ENCODE measurements around the gene TRMT112. TPM values are rescaled to one million over a fixed set of nuclear protein-coding genes. Genes with fewer than 3 reads are reported as not detected.

Gene TRMT112
- polyA plus RNA-seq, 4 donors, result 99.3 to 188 (median 172) TPM

DNA sequence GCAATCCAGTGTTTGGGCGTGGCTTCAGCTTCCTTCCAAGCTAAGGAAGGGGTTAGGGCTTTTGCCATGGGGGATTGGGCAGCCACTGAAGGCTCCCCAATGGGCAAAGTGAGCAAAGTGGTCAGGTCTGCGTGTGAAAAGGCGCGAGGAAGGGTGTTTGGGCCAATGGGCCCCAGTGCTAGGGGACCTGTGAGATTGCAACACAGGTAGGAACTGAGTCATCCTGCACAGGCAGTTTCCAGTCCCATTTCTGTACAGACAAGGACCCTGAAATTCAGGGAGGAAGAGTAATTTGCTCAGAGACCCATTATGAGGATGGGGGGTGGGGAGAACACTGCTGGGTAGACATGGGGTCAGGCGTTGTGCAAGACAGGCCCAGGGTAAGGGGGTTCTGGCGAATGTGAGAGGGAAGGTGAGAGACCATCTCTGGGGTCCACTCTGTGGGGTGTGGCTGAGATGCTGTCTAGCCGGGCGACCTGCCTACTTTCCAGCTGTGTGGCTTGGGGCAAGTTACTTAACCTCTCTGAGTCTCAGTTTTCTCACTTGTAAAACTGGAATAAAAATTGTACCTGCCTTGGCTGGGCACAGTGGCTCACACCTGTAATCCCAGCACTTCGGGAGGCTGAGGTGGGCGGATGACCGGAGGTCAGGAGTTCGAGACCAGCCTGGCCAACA lies 30.0 kb upstream of the TRMT112 start:
- peaks cover 0 to 12% (median 0%) of the 10 kb centered on the region in 3 donors for H3K36me3 ChIP-seq (ENCODE audit: control insufficient read depth in 3 of 3, insufficient read depth in 2 of 3, low read depth in 1 of 3, low read length in 3 of 3)
- H3K4me3 ChIP-seq (ENCODE audit: low read depth in 1 of 3, low read length in 3 of 3), result no peak overlapping the region
- H3K27me3 ChIP-seq (ENCODE audit: control insufficient read depth in 3 of 3, insufficient read depth in 3 of 3, low read length in 3 of 3), result no peaks in the 10 kb centered on the region
- no peaks in the 10 kb centered on the region for H3K9me3 ChIP-seq (ENCODE audit: control insufficient read depth in 2 of 2, insufficient read depth in 1 of 2, low read depth in 1 of 2, low read length in 1 of 2)
- DNase-seq (no peak), FAIRE-seq (no peak)
- 86 to 93% (median 90%) methylated on average over 12 of the region's 12 CpGs for WGBS, 3 donors
- no peak overlapping the region for H3K27ac ChIP-seq (ENCODE audit: low read depth in 1 of 3, low read length in 2 of 3)
- H3K4me1 ChIP-seq (ENCODE audit: control insufficient read depth in 3 of 3, insufficient read depth in 2 of 3, low read depth in 1 of 3, low read length in 2 of 3), result peaks cover 0 to 17% (median 0%) of the 10 kb centered on the region in 3 donors

DNA sequence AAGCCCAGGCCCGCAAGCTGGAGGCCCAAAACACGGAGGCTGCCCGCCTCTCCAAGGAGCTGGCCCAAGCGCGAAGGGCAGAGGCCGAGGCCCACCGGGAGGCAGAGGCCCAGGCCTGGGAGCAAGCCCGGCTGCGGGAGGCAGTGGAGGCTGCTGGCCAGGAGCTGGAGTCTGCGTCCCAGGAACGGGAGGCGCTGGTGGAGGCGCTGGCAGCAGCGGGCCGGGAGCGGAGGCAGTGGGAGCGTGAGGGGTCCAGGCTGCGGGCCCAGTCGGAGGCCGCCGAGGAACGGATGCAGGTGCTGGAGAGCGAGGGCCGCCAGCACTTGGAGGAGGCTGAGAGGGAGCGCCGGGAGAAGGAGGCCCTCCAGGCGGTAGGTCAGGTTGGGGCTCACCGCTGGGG lies 27.4 kb upstream of the TRMT112 start:
- FAIRE-seq, result no peak

GRCh38 chr11:64343767-64344559 lies 26.6 kb upstream of the TRMT112 start:
- Histone ChIP-seq H3K4me3 (ENCODE audit: low read depth in 1 of 3, low read length in 3 of 3) (no peak overlapping the region), H3K36me3 (ENCODE audit: control insufficient read depth in 3 of 3, insufficient read depth in 2 of 3, low read depth in 1 of 3, low read length in 3 of 3) (peaks cover 0 to 5% (median 0%) of the 10 kb centered on the region in 3 donors), H3K9me3 (ENCODE audit: control insufficient read depth in 2 of 2, insufficient read depth in 1 of 2, low read depth in 1 of 2, low read length in 1 of 2) (no peaks in the 10 kb centered on the region), H3K27ac (ENCODE audit: low read depth in 1 of 3, low read length in 2 of 3) (peak overlapping the region in 1 of 3 donors; percentile 15), H3K4me1 (ENCODE audit: control insufficient read depth in 3 of 3, insufficient read depth in 2 of 3, low read depth in 1 of 3, low read length in 2 of 3) (peaks cover 0 to 35% (median 10%) of the 10 kb centered on the region in 3 donors), H3K27me3 (ENCODE audit: control insufficient read depth in 3 of 3, insufficient read depth in 3 of 3, low read length in 3 of 3) (peaks cover 0 to 23% (median 0%) of the 10 kb centered on the region in 3 donors)
- DNase-seq (peak in 1 of 2 donors; percentile 61), FAIRE-seq (no peak)
- WGBS, 3 donors, result 81 to 83% (median 83%) methylated on average over 15 to 18 of the region's 18 CpGs

More for the DNA sequence above, 27.4 kb upstream of the TRMT112 start:
- no peak for DNase-seq
- H3K27ac ChIP-seq (ENCODE audit: low read depth in 1 of 3, low read length in 2 of 3), result no peak overlapping the region
- 96 to 97% (median 96%) methylated on average over 22 to 28 of the region's 28 CpGs for WGBS, 3 donors
- H3K27me3 ChIP-seq (ENCODE audit: control insufficient read depth in 3 of 3, insufficient read depth in 3 of 3, low read length in 3 of 3), result peaks cover 0 to 22% (median 0%) of the 10 kb centered on the region in 3 donors
- H3K4me3 ChIP-seq (ENCODE audit: low read depth in 1 of 3, low read length in 3 of 3), result no peak overlapping the region
- H3K9me3 ChIP-seq (ENCODE audit: control insufficient read depth in 2 of 2, insufficient read depth in 1 of 2, low read depth in 1 of 2, low read length in 1 of 2), result no peaks in the 10 kb centered on the region
- peaks cover 0 to 9% (median 0%) of the 10 kb centered on the region in 3 donors for H3K36me3 ChIP-seq (ENCODE audit: control insufficient read depth in 3 of 3, insufficient read depth in 2 of 3, low read depth in 1 of 3, low read length in 3 of 3)
- H3K4me1 ChIP-seq (ENCODE audit: control insufficient read depth in 3 of 3, insufficient read depth in 2 of 3, low read depth in 1 of 3, low read length in 2 of 3), result peaks cover 0 to 35% (median 10%) of the 10 kb centered on the region in 3 donors

DNA sequence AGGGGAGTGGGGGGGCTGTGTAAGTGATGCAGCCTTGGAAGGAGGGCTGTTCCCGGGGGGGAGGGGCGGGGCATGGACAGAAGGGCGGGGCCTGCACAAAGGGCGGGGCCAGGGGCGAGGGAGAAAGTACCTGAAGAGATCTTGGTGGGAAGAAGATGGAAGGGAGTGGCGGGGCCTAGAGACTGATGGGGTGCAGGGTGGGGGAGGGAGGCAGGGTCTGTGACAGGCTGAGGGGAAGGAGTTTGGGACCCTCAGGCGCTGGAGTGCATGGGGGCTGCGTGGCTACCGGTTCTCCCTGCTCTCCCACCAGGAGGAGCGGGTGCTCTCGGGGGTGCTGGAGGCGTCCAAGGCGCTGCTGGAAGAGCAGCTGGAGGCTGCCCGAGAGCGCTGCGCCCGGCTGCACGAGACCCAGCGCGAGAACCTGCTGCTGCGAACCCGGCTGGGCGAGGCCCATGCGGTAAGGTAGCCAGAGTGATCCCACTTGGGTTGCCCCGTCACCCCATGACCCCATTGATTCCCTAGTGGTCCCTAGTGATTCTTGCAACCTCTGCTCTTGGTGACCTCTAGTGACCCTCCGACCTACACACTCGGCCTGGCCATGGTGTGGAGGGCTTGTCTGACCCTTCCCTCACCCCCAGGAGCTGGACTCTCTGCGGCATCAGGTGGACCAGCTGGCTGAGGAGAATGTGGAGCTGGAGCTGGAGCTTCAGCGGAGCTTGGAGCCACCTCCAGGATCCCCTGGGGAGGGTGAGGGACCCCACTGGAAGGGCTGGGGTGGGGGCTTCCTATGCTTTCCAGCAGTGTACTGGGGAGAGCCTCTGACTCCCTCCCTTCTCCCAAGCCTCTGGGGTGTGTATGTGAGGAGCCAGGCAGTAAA lies 25.7 kb upstream of the TRMT112 start:
- Histone ChIP-seq H3K36me3 (ENCODE audit: control insufficient read depth in 3 of 3, insufficient read depth in 2 of 3, low read depth in 1 of 3, low read length in 3 of 3) (peaks cover 0 to 4% (median 0%) of the 10 kb centered on the region in 3 donors), H3K27me3 (ENCODE audit: control insufficient read depth in 3 of 3, insufficient read depth in 3 of 3, low read length in 3 of 3) (peaks cover 0 to 23% (median 0%) of the 10 kb centered on the region in 3 donors), H3K9me3 (ENCODE audit: control insufficient read depth in 2 of 2, insufficient read depth in 1 of 2, low read depth in 1 of 2, low read length in 1 of 2) (no peaks in the 10 kb centered on the region), H3K4me1 (ENCODE audit: control insufficient read depth in 3 of 3, insufficient read depth in 2 of 3, low read depth in 1 of 3, low read length in 2 of 3) (peaks cover 0 to 35% (median 10%) of the 10 kb centered on the region in 3 donors), H3K27ac (ENCODE audit: low read depth in 1 of 3, low read length in 2 of 3) (no peak overlapping the region), H3K4me3 (ENCODE audit: low read depth in 1 of 3, low read length in 3 of 3) (peak overlapping the region in 1 of 3 donors; percentile 12)
- DNase-seq (no peak), FAIRE-seq (no peak)
- 39 to 59% (median 58%) methylated on average over 14 to 29 of the region's 29 CpGs for WGBS, 3 donors

DNA sequence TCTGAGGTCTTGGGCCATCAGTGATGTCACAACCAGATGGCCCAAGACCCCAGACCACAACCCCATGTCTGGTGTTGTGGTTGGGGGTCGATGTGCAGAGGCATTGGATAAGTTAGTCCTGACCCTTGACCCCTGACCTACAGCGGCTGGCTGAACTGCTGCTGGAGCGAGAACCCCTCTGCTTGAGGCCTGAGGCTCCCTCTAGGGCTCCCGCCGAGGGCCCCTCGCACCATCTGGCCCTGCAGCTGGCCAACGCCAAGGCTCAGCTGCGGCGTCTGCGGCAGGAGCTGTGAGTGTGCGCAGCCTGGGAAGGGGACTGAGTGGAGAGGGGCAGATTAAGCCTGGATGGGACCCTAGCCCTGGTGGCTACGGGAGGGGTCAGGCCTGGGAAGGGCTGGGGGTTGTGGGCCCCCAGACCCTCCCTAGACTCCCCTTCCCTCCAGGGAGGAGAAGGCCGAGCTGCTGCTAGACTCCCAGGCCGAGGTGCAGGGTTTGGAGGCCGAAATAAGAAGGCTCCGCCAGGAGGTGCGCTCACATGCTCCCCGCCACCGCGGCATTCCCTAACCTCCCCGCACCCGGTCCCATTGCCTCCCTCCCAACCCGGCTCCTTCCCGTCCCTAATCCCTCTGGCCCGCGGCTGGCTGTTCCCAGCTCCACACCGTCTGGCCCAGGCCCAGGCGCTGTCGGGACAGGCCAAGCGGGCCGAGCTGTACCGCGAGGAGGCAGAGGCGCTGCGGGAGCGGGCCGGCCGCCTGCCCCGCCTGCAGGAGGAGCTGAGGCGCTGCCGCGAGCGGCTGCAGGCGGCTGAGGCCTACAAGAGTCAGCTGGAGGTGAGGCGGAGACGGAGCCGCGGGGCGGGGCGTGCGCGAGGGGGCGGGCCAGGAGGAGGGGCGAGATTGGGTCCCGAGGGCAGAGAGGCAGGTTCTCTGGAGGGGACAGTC lies 24.8 kb upstream of the TRMT112 start:
- 14 to 23% (median 18%) methylated on average over 47 to 55 of the region's 55 CpGs for WGBS, 3 donors
- FAIRE-seq (no peak), DNase-seq (peak; percentile 91 to 95)
- H3K4me1 ChIP-seq (ENCODE audit: control insufficient read depth in 3 of 3, insufficient read depth in 2 of 3, low read depth in 1 of 3, low read length in 2 of 3), result peaks cover 0 to 35% (median 10%) of the 10 kb centered on the region in 3 donors
- H3K36me3 ChIP-seq (ENCODE audit: control insufficient read depth in 3 of 3, insufficient read depth in 2 of 3, low read depth in 1 of 3, low read length in 3 of 3), result peaks cover 0 to 4% (median 0%) of the 10 kb centered on the region in 3 donors
- no peaks in the 10 kb centered on the region for H3K9me3 ChIP-seq (ENCODE audit: control insufficient read depth in 2 of 2, insufficient read depth in 1 of 2, low read depth in 1 of 2, low read length in 1 of 2)
- peak overlapping the region; percentile 2 to 28 (median 23) for H3K27ac ChIP-seq (ENCODE audit: low read depth in 1 of 3, low read length in 2 of 3)
- H3K27me3 ChIP-seq (ENCODE audit: control insufficient read depth in 3 of 3, insufficient read depth in 3 of 3, low read length in 3 of 3), result peaks cover 0 to 23% (median 0%) of the 10 kb centered on the region in 3 donors
- H3K4me3 ChIP-seq (ENCODE audit: low read depth in 1 of 3, low read length in 3 of 3), result peak overlapping the region; percentile 17 to 39 (median 38)

DNA sequence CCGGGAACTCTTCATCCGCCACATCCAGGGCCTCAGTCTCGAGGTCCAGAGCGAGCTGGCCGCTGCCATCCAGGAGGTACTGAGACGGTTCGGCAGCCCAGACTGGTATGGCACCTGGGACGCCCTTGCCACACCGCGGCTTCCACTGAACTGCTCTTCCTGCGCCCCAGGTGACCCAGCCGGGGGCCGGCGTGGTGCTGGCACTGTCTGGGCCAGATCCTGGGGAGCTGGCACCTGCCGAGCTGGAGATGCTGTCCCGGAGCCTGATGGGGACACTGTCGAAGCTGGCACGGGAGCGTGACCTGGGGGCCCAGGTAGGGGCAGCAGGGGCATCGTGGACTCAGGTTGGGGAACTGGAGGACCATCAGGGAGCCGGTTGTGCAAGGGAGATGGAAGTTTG lies 24.1 kb upstream of the TRMT112 start:
- H3K9me3 ChIP-seq (ENCODE audit: control insufficient read depth in 2 of 2, insufficient read depth in 1 of 2, low read depth in 1 of 2, low read length in 1 of 2), result no peaks in the 10 kb centered on the region
- H3K27ac ChIP-seq (ENCODE audit: low read depth in 1 of 3, low read length in 2 of 3), result no peak overlapping the region
- FAIRE-seq (no peak), DNase-seq (no peak)
- H3K4me1 ChIP-seq (ENCODE audit: control insufficient read depth in 3 of 3, insufficient read depth in 2 of 3, low read depth in 1 of 3, low read length in 2 of 3), result peaks cover 0 to 35% (median 10%) of the 10 kb centered on the region in 3 donors
- H3K27me3 ChIP-seq (ENCODE audit: control insufficient read depth in 3 of 3, insufficient read depth in 3 of 3, low read length in 3 of 3), result peaks cover 0 to 23% (median 0%) of the 10 kb centered on the region in 3 donors
- H3K4me3 ChIP-seq (ENCODE audit: low read depth in 1 of 3, low read length in 3 of 3), result no peak overlapping the region
- peaks cover 0 to 4% (median 0%) of the 10 kb centered on the region in 3 donors for H3K36me3 ChIP-seq (ENCODE audit: control insufficient read depth in 3 of 3, insufficient read depth in 2 of 3, low read depth in 1 of 3, low read length in 3 of 3)
- 83 to 87% (median 86%) methylated on average over 19 to 21 of the region's 21 CpGs for WGBS, 3 donors

DNA sequence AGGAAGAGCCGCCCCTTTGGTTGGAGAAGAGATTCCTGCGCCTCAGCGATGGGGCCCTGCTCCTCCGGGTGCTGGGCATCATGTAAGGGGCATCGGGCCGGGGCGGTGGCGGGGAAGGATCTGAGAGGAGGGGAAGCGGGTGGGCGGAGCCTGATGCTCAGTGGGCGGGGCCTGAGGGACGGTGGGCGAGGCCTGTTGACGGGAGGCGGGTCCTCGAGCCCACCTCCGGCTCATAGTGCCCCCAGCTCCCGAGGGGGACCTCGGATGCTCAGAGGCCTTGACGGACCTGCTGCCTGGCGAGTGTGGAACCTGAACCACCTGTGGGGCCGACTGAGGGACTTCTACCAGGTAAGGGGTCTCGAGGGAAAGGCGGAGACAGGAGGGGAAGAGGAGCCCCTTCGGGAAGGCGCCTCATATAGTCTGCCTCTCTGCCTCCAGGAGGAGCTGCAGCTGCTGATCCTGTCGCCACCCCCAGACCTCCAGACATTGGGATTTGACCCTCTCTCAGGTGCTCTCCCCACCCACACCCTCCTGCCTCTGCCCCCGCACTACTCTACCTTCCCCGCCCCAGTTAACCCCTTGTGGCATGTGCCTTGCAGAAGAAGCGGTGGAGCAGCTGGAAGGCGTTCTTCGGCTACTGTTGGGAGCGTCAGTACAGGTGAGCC lies 23.4 kb upstream of the TRMT112 start:
- H3K4me3 ChIP-seq (ENCODE audit: low read depth in 1 of 3, low read length in 3 of 3), result peak overlapping the region; percentile 21 to 43 (median 38)
- no peaks in the 10 kb centered on the region for H3K9me3 ChIP-seq (ENCODE audit: control insufficient read depth in 2 of 2, insufficient read depth in 1 of 2, low read depth in 1 of 2, low read length in 1 of 2)
- WGBS, 3 donors, result 31 to 59% (median 54%) methylated on average over 28 to 33 of the region's 33 CpGs
- peak overlapping the region in 1 of 3 donors; percentile 62 for H3K27ac ChIP-seq (ENCODE audit: low read depth in 1 of 3, low read length in 2 of 3)
- peaks cover 0 to 35% (median 10%) of the 10 kb centered on the region in 3 donors for H3K4me1 ChIP-seq (ENCODE audit: control insufficient read depth in 3 of 3, insufficient read depth in 2 of 3, low read depth in 1 of 3, low read length in 2 of 3)
- H3K27me3 ChIP-seq (ENCODE audit: control insufficient read depth in 3 of 3, insufficient read depth in 3 of 3, low read length in 3 of 3), result peaks cover 0 to 23% (median 0%) of the 10 kb centered on the region in 3 donors
- peaks cover 0 to 4% (median 0%) of the 10 kb centered on the region in 3 donors for H3K36me3 ChIP-seq (ENCODE audit: control insufficient read depth in 3 of 3, insufficient read depth in 2 of 3, low read depth in 1 of 3, low read length in 3 of 3)
- DNase-seq (peak in 1 of 2 donors; percentile 38), FAIRE-seq (no peak)
